Astrocyte (in vitro differentiated cells and primary cell): ENCODE data around the gene SPIRE1.

ENCODE experiments used
- EZH2 ChIP-seq: IDR thresholded peaks from 2 replicates; pipeline ENCODE4 v1.6.1; 2012; ENCODE audit warnings: mild to moderate bottlenecking, low read length, inconsistent platforms; ENCODE audit not compliant: insufficient read depth
- TF ChIP-seq, protein P1 (sequence below): IDR thresholded peaks from 2 replicates; pipeline ENCODE4 v1.5.1; 2011; ENCODE audit warnings: low read depth, mild to moderate bottlenecking, inconsistent platforms, low read length, moderate library complexity; ENCODE audit not compliant: insufficient read depth

DNA sequence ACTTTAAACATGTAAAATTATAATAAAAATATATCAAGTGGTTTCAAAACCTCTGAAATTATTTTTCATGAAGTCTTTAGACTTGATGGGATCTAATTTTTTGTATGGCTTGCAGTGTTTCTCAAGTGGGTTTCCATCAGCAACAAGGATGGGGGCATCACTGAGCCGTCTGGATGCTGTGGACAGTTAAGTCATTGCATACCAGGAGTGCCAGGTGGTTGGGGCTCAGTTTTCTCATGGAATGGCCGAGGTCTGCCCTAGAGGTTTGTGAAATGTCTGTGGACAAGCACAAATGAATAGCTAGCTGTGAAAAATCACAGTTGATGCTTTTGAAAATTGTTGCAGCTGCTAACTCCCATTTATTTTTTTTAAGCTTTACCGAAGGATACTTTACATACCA, 248.4 kb downstream of the SPIRE1 start:
- TF ChIP-seq EZH2: no peak
- TF ChIP-seq, protein P1, sequence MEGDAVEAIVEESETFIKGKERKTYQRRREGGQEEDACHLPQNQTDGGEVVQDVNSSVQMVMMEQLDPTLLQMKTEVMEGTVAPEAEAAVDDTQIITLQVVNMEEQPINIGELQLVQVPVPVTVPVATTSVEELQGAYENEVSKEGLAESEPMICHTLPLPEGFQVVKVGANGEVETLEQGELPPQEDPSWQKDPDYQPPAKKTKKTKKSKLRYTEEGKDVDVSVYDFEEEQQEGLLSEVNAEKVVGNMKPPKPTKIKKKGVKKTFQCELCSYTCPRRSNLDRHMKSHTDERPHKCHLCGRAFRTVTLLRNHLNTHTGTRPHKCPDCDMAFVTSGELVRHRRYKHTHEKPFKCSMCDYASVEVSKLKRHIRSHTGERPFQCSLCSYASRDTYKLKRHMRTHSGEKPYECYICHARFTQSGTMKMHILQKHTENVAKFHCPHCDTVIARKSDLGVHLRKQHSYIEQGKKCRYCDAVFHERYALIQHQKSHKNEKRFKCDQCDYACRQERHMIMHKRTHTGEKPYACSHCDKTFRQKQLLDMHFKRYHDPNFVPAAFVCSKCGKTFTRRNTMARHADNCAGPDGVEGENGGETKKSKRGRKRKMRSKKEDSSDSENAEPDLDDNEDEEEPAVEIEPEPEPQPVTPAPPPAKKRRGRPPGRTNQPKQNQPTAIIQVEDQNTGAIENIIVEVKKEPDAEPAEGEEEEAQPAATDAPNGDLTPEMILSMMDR: no peak
